Muscle layer of duodenum (tissue), 2 donors: ENCODE results near the gene PRDX5.

ENCODE experiments used
- H3K27ac ChIP-seq: one replicate; pipeline ENCODE4 v1.7.0; 2013; ENCODE audit warnings: mild to moderate bottlenecking, low read length
- H3K27me3 ChIP-seq: one replicate; pipeline ENCODE4 v1.7.0; 2013; ENCODE audit warnings: low read depth, mild to moderate bottlenecking, control low read depth, low read length
- H3K36me3 ChIP-seq, 2 donors: one replicate each; pipeline ENCODE4 v1.7.0; 2013; ENCODE audit warnings: low read length in 2 of 2, control low read depth in 1 of 2, mild to moderate bottlenecking in 1 of 2; ENCODE audit not compliant: insufficient read depth in 2 of 2, control insufficient read depth in 1 of 2
- H3K4me1 ChIP-seq, 2 donors: one replicate each; pipeline ENCODE4 v1.7.0; 2013; ENCODE audit warnings: low read length in 2 of 2, mild to moderate bottlenecking in 2 of 2, control low read depth in 1 of 2, moderate library complexity in 1 of 2; ENCODE audit not compliant: insufficient read depth in 2 of 2, control insufficient read depth in 1 of 2
- H3K4me3 ChIP-seq, 2 donors: one replicate each; pipeline ENCODE4 v1.7.0; 2013; ENCODE audit warnings: low read length in 2 of 2, low read depth in 1 of 2, mild to moderate bottlenecking in 1 of 2
- H3K9me3 ChIP-seq, 2 donors: one replicate each; pipeline ENCODE4 v1.7.0; 2013; ENCODE audit warnings: low read length in 2 of 2, control low read depth in 1 of 2, mild to moderate bottlenecking in 1 of 2; ENCODE audit not compliant: control insufficient read depth in 1 of 2
- donor health status: healthy.

Gene PRDX5

DNA sequence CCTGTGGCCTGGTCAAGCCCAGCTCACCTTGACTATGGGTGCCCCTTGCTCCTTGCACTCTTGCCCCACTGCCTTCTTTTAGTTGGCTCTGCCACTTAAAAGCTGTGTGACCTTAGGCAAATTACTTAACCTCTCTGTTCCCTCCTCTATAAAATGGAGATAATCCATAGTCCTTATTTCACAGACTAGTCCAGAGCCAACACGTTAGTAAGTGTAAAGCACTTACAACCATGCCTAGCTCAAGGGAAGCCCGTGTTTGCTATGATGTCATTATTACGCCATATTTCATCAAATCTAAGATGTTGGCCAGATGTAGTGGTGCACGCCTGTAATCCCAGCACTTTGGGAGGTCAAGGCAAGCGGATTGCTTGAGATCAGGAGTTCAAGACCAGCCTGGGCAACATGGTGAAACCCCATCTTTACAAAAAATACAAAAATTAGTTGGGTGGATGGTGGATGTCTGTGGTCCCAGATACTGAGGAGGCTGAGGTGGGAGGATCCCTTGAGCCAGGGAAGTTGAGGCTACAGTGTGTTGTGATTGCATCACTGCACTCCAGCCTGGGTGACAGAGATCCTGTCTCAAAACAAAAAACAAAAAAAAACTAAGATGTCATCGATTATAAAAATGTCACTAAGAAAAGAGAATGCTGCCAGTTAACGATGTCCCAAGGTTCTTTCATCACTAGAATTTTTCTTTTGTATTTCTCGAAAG, 19.8 kb downstream of the PRDX5 start:
- H3K27ac ChIP-seq: no peak overlapping the region
- H3K9me3 ChIP-seq: no peaks in the 10 kb centered on the region
- H3K27me3 ChIP-seq: no peaks in the 10 kb centered on the region
- peaks cover 0 to 8% of the 10 kb centered on the region in 2 donors for H3K4me1 ChIP-seq
- no peaks in the 10 kb centered on the region for H3K36me3 ChIP-seq
- H3K4me3 ChIP-seq: no peak overlapping the region

DNA sequence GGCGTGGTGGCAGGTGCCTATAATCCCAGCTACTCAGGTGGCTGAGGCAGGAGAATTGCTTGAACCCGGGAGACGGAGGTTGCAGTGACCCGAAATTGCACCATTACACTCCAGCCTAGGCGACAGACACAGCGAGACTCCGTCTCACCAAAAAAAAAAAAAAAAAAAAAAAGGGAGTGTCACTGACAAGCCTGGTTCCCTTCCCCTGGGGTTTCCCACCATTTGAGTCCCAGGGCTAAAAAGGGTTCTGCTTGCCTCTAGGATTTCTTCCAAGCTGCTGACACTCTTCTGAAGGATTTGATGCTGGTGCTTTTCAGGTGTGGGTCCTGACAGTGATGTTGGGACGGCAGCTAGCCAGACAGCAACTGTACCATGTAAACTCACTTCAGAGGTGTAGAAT, 20.8 kb downstream of the PRDX5 start:
- peaks cover 0 to 14% of the 10 kb centered on the region in 2 donors for H3K4me1 ChIP-seq
- no peak overlapping the region for H3K27ac ChIP-seq
- no peaks in the 10 kb centered on the region for H3K36me3 ChIP-seq
- no peak overlapping the region for H3K4me3 ChIP-seq
- no peaks in the 10 kb centered on the region for H3K9me3 ChIP-seq
- no peaks in the 10 kb centered on the region for H3K27me3 ChIP-seq

DNA sequence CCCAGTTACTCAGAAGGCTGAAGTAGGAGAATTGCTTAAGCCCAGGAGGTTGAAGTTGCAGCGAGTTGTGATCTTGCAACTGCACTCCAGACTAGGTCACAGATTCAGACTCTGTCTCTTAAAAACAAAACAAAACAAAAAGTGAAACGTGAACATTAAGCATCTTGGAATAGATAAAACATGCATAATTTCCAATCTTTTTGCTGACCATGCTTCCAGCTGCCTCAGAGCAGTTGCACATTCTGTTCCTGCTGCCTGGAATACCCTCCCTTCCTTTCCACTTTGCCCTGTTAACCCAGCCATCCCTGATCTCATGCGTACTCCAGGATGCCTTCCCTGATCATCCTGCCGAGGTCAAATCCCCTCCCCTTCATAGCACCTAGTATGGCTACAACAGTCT, 21.4 kb downstream of the PRDX5 start:
- Histone ChIP-seq H3K4me3 (no peak overlapping the region), H3K36me3 (no peaks in the 10 kb centered on the region), H3K27ac (no peak overlapping the region), H3K9me3 (no peaks in the 10 kb centered on the region), H3K4me1 (peaks cover 0 to 14% of the 10 kb centered on the region in 2 donors), H3K27me3 (no peaks in the 10 kb centered on the region)

DNA sequence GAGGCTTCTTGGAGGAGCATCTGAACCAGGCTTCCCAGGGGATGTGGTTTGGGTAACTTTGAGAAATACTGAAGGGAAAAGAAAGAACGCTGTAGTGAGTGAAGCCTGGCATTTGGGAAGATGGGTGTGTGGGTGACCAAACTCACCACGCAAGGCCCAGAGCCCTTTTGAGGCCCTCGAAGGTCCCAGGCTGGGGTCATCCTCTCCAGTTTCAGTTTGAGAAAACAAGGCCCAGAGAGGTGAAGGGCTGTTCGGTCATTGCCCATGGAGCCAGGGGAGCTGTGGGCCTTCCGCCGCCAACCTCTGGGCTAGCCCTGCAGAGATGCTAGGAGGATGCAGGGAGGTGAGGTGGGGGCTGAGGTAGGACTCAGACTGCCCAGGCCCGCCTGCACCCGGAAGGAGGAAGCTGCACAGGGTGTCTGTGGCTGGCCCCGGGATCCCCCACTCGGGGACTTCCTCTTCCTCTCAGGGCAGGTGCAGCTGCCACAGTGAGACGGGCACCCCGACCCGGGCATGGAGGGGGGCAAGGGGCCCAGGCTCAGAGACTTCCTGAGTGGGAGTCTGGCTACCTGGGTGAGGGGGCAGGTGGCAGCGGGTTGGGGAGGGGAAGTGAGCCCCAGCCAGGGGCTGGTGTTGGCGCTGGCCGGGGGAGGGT, 22.0 kb downstream of the PRDX5 start, which contains the start of gene CCDC88B:
Gene CCDC88B (plus strand): TSS at position 451 of the 655 bp plus-strand sequence. CDS start 63 bp downstream, at position 514.
- Histone ChIP-seq H3K9me3 (no peaks in the 10 kb centered on the region), H3K36me3 (no peaks in the 10 kb centered on the region), H3K27ac (no peak within 1 kb of the TSS), H3K4me1 (peaks cover 0 to 14% of the 10 kb centered on the region in 2 donors), H3K4me3 (peak within 1 kb of the TSS in 1 of 2 donors; percentile 53), H3K27me3 (no peaks in the 10 kb centered on the region)

DNA sequence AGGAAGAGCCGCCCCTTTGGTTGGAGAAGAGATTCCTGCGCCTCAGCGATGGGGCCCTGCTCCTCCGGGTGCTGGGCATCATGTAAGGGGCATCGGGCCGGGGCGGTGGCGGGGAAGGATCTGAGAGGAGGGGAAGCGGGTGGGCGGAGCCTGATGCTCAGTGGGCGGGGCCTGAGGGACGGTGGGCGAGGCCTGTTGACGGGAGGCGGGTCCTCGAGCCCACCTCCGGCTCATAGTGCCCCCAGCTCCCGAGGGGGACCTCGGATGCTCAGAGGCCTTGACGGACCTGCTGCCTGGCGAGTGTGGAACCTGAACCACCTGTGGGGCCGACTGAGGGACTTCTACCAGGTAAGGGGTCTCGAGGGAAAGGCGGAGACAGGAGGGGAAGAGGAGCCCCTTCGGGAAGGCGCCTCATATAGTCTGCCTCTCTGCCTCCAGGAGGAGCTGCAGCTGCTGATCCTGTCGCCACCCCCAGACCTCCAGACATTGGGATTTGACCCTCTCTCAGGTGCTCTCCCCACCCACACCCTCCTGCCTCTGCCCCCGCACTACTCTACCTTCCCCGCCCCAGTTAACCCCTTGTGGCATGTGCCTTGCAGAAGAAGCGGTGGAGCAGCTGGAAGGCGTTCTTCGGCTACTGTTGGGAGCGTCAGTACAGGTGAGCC, 22.9 kb downstream of the PRDX5 start:
- Histone ChIP-seq H3K4me1 (peaks cover 0 to 14% of the 10 kb centered on the region in 2 donors), H3K27ac (no peak overlapping the region), H3K36me3 (no peaks in the 10 kb centered on the region), H3K9me3 (no peaks in the 10 kb centered on the region), H3K27me3 (no peaks in the 10 kb centered on the region), H3K4me3 (peak overlapping the region in 1 of 2 donors; percentile 53)

DNA sequence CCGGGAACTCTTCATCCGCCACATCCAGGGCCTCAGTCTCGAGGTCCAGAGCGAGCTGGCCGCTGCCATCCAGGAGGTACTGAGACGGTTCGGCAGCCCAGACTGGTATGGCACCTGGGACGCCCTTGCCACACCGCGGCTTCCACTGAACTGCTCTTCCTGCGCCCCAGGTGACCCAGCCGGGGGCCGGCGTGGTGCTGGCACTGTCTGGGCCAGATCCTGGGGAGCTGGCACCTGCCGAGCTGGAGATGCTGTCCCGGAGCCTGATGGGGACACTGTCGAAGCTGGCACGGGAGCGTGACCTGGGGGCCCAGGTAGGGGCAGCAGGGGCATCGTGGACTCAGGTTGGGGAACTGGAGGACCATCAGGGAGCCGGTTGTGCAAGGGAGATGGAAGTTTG, 23.5 kb downstream of the PRDX5 start:
- no peaks in the 10 kb centered on the region for H3K9me3 ChIP-seq
- H3K36me3 ChIP-seq: no peaks in the 10 kb centered on the region
- no peaks in the 10 kb centered on the region for H3K27me3 ChIP-seq
- peak overlapping the region in 1 of 2 donors; percentile 53 for H3K4me3 ChIP-seq
- no peak overlapping the region for H3K27ac ChIP-seq
- H3K4me1 ChIP-seq: peaks cover 0 to 14% of the 10 kb centered on the region in 2 donors

DNA sequence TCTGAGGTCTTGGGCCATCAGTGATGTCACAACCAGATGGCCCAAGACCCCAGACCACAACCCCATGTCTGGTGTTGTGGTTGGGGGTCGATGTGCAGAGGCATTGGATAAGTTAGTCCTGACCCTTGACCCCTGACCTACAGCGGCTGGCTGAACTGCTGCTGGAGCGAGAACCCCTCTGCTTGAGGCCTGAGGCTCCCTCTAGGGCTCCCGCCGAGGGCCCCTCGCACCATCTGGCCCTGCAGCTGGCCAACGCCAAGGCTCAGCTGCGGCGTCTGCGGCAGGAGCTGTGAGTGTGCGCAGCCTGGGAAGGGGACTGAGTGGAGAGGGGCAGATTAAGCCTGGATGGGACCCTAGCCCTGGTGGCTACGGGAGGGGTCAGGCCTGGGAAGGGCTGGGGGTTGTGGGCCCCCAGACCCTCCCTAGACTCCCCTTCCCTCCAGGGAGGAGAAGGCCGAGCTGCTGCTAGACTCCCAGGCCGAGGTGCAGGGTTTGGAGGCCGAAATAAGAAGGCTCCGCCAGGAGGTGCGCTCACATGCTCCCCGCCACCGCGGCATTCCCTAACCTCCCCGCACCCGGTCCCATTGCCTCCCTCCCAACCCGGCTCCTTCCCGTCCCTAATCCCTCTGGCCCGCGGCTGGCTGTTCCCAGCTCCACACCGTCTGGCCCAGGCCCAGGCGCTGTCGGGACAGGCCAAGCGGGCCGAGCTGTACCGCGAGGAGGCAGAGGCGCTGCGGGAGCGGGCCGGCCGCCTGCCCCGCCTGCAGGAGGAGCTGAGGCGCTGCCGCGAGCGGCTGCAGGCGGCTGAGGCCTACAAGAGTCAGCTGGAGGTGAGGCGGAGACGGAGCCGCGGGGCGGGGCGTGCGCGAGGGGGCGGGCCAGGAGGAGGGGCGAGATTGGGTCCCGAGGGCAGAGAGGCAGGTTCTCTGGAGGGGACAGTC, 24.2 kb downstream of the PRDX5 start:
- Histone ChIP-seq H3K27ac (no peak overlapping the region), H3K36me3 (no peaks in the 10 kb centered on the region), H3K4me3 (peak overlapping the region; percentile 21 to 53), H3K4me1 (peaks cover 0 to 14% of the 10 kb centered on the region in 2 donors), H3K9me3 (no peaks in the 10 kb centered on the region), H3K27me3 (no peaks in the 10 kb centered on the region)

DNA sequence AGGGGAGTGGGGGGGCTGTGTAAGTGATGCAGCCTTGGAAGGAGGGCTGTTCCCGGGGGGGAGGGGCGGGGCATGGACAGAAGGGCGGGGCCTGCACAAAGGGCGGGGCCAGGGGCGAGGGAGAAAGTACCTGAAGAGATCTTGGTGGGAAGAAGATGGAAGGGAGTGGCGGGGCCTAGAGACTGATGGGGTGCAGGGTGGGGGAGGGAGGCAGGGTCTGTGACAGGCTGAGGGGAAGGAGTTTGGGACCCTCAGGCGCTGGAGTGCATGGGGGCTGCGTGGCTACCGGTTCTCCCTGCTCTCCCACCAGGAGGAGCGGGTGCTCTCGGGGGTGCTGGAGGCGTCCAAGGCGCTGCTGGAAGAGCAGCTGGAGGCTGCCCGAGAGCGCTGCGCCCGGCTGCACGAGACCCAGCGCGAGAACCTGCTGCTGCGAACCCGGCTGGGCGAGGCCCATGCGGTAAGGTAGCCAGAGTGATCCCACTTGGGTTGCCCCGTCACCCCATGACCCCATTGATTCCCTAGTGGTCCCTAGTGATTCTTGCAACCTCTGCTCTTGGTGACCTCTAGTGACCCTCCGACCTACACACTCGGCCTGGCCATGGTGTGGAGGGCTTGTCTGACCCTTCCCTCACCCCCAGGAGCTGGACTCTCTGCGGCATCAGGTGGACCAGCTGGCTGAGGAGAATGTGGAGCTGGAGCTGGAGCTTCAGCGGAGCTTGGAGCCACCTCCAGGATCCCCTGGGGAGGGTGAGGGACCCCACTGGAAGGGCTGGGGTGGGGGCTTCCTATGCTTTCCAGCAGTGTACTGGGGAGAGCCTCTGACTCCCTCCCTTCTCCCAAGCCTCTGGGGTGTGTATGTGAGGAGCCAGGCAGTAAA, 25.2 kb downstream of the PRDX5 start:
- H3K4me1 ChIP-seq: peaks cover 0 to 14% of the 10 kb centered on the region in 2 donors
- H3K27me3 ChIP-seq: no peaks in the 10 kb centered on the region
- H3K36me3 ChIP-seq: no peaks in the 10 kb centered on the region
- H3K9me3 ChIP-seq: no peaks in the 10 kb centered on the region
- H3K27ac ChIP-seq: no peak overlapping the region
- H3K4me3 ChIP-seq: peak overlapping the region in 1 of 2 donors; percentile 53

DNA sequence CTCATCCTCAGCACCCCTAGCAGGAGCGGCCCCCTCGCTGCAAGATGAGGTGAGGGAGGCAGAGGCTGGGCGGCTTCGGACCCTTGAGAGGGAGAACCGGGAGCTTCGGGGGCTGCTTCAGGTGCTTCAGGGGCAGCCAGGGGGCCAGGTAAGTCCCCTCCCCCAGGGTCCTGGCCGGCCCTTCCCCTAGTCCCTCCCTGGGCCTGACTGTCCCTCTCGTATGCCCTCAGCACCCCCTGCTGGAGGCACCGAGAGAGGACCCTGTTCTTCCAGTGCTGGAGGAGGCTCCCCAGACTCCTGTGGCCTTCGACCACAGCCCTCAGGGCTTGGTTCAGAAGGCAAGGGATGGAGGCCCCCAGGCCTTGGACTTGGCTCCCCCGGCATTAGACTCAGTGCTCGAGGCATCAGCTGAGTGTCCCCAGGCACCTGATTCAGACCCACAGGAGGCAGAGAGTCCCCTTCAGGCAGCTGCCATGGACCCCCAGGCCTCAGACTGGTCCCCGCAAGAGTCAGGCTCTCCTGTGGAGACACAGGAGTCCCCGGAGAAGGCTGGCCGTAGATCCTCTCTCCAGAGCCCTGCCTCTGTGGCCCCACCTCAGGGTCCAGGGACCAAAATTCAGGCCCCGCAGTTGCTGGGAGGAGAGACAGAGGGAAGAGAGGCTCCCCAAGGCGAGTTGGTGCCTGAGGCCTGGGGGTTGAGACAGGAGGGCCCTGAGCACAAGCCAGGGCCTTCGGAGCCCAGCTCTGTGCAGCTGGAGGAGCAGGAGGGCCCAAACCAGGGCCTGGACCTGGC, 26.0 kb downstream of the PRDX5 start:
- no peaks in the 10 kb centered on the region for H3K27me3 ChIP-seq
- H3K36me3 ChIP-seq: no peaks in the 10 kb centered on the region
- H3K4me3 ChIP-seq: no peak overlapping the region
- H3K4me1 ChIP-seq: peaks cover 0 to 14% of the 10 kb centered on the region in 2 donors
- H3K27ac ChIP-seq: no peak overlapping the region
- H3K9me3 ChIP-seq: no peaks in the 10 kb centered on the region
